Gastrocnemius medialis (tissue), 4 donors: ENCODE data around the gene SHKBP1.

ENCODE experiments used
- CTCF ChIP-seq, 5 experiments: fragments of 450-650 bp in 3 of 5; fragments of 200-600 bp in 2 of 5; sonication (generic) in 2 of 5; IDR thresholded peaks in 4 of 5; conservative IDR thresholded peaks in 1 of 5; 1 replicate in 4 of 5; 2 replicates in 1 of 5; pipeline ENCODE4 v1.5.1; 2016 to 2019; ENCODE audit warnings: antibody characterized with exemption in 5 of 5, mild to moderate bottlenecking in 3 of 5, moderate library complexity in 3 of 5
- POLR2A ChIP-seq, 2 donors: fragments of 450-650 bp; IDR thresholded peaks; one replicate each; pipeline ENCODE4 v1.6.1; 2017; ENCODE audit warnings: antibody characterized with exemption in 2 of 2, mild to moderate bottlenecking in 2 of 2, moderate library complexity in 2 of 2

DNA sequence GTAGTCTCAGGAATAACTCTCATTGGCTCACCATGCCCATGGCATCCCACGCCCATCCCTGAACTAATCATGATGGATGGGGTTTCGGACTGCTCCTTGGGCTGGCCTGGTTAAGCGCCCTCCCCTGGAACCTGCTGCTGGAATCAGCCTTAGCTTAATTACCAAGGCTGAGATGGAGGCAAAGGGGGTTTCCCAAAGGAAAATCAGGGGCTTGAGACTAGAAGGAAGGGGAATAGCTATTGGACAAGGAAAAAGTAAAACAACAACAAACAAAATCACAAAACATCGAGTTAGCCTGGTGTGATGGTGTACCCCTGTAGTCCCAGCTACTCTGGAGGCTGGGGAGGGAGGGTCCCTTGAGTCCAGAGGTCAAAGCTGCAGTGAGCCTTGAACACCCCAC is 25.7 kb upstream of the SHKBP1 start:
- TF ChIP-seq CTCF (IDR thresholded peaks at IDR 0.05 in 4 of 5, conservative IDR thresholded peaks at IDR 0.05 in 1 of 5), result no peak
- no peak for TF ChIP-seq POLR2A (IDR thresholded peaks at IDR 0.05)
